ENCODE measurements around the gene PRR7.

DNA sequence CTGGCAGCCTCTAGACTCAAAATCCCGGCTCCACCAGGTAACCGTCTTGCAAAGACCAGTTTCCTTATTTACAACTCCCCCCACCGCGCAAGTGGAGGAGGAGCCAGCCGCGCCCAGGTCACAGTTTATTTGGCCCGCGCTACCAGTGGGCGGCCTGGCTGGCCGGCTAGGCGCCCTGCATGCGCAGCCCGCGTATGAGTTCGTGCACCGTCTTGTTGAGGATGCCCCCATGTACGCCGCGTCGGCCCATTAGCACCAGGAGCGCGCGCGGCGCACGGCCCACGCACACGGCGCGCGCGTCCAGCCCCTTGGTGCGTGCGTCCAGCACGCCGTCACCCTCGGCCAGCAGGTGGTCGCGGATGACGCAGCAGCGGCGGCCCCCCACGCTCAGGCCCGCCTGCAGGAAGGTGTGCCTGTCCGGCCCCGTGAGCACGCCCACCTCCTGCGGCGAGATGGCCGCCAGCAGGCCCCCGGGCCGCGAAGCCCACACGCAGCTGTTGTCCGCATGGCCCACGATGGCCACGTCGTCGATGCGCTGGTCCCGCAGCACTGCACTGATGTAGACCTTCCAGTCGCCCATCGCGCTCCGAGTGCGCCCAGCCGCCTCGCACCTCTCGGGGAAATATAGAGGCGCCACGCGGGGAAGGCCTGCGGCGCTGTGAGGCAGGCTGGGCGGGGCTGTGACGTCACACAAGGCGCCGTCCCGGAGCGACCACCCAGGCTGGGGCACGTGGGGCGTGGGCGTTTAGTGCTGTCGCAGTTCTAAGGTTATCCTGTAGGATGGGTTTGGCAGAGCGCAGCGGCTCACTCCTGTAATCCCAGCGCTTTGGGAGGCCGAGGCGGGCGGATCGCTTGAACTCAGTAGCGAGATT lies 46.4 kb upstream of the PRR7 start, which contains the start of gene PFN3:
- TF ChIP-seq POLR2A (IDR thresholded peaks at IDR 0.05; ENCODE audit: low read length) (no peak), GATA1 (IDR thresholded peaks at IDR 0.05; ENCODE audit: low read depth, low read length) (no peak)

All from erythroblast (primary cell).